Measurements from ENCODE around the gene BCL2A1. TPM values are rescaled to one million over a fixed set of nuclear protein-coding genes. Genes with fewer than 3 reads are reported as not detected.

The BCL2A1 gene
- total RNA-seq, 4 donors from 2014 or later, result 16.2 TPM; not detected in 3

DNA sequence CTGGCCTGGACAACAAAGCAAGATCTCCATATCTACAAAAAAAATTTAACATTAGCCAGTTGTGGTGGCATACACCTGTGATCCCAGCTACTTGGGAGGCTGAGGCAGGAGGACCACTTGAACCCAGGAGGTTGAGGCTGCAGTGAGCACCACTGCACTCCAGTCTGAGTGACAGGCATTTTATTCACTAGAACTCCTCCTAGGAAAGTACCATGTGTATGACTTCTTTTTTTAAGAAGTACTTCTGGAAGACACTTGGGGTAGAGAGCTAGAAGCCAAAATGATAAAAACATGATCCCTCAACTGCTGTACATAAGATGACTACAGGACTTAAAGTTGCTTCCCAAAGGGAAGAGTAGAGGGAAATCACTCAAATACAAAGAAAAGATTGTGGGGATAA lies 24.0 kb downstream of the BCL2A1 start:
- no peaks in the 10 kb centered on the region for H3K4me1 ChIP-seq
- H3K36me3 ChIP-seq, result no peaks in the 10 kb centered on the region
- intact Hi-C loops (cut with DNase I), result no loop called here
- DNase-seq (ENCODE audit: extremely low spot score), result no peak
- TF ChIP-seq POLR2A (IDR thresholded peaks at IDR 0.05; ENCODE audit: low read depth) (no peak), POLR2AphosphoS5 (IDR thresholded peaks at IDR 0.05) (no peak), EP300 (IDR thresholded peaks at IDR 0.05) (no peak)
- TF ChIP-seq, protein P1, sequence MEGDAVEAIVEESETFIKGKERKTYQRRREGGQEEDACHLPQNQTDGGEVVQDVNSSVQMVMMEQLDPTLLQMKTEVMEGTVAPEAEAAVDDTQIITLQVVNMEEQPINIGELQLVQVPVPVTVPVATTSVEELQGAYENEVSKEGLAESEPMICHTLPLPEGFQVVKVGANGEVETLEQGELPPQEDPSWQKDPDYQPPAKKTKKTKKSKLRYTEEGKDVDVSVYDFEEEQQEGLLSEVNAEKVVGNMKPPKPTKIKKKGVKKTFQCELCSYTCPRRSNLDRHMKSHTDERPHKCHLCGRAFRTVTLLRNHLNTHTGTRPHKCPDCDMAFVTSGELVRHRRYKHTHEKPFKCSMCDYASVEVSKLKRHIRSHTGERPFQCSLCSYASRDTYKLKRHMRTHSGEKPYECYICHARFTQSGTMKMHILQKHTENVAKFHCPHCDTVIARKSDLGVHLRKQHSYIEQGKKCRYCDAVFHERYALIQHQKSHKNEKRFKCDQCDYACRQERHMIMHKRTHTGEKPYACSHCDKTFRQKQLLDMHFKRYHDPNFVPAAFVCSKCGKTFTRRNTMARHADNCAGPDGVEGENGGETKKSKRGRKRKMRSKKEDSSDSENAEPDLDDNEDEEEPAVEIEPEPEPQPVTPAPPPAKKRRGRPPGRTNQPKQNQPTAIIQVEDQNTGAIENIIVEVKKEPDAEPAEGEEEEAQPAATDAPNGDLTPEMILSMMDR (IDR thresholded peaks at IDR 0.05), result no peak
- H3K9me3 ChIP-seq, result no peaks in the 10 kb centered on the region
- no peak overlapping the region for H3K4me3 ChIP-seq
- no peak overlapping the region for H3K27ac ChIP-seq (replicated peaks in 1 of 4)
- peaks cover 0 to 8% (median 0%) of the 10 kb centered on the region in 4 donors for H3K27me3 ChIP-seq

DNA sequence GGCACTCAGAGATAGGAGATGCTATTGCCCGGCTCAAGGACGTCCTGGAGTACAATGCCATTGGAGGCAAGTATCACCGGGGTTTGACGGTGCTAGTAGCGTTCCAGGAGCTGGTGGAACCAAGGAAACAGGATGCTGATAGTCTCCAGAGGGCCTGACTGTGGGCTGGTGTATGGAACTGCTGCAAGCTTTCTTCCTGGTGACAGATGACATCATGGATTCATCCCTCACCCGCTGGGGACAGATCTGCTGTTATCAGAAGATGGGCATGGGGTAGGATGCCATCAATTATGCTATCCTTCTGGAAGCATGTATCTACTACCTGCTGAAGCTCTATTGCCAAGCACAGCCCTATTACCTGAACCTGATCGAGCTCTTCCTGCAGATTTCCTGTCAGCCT lies 26.4 kb downstream of the BCL2A1 start:
- 81% methylated on average over 6 of the region's 7 CpGs for WGBS
- intact Hi-C loops (cut with DNase I), result no loop called here
- Histone ChIP-seq H3K27me3 (peaks cover 0 to 28% (median 0%) of the 10 kb centered on the region in 4 donors), H3K27ac (replicated peaks in 1 of 4) (no peak overlapping the region), H3K4me1 (no peaks in the 10 kb centered on the region), H3K4me3 (no peak overlapping the region), H3K9me3 (no peaks in the 10 kb centered on the region), H3K36me3 (no peaks in the 10 kb centered on the region)
- no peak for TF ChIP-seq POLR2A (IDR thresholded peaks at IDR 0.05; ENCODE audit: low read depth)
- no peak for DNase-seq (ENCODE audit: extremely low spot score)

DNA sequence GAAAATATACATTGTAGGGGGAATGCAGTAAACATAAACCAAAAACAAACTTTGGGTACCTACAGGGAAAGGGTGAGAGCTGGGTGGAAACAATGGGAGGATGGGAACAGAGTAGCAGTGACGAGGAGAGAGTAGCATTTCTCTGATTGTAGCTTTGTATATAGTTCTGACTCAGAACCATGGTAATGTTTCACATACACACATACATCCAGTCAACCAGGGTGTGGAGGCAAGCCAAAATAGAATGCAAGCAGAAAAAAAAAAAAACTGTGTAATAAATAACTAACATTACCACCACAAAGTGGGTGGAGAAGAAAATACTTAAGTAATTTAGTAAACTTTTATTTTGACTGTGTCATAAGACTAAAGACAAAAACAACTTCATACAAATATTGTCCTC lies 27.2 kb downstream of the BCL2A1 start:
- H3K27ac ChIP-seq (replicated peaks in 1 of 4), result no peak overlapping the region
- no peaks in the 10 kb centered on the region for H3K9me3 ChIP-seq
- DNase-seq (ENCODE audit: extremely low spot score), result no peak
- H3K4me3 ChIP-seq, result no peak overlapping the region
- H3K4me1 ChIP-seq, result no peaks in the 10 kb centered on the region
- WGBS, result 70% methylated on average over 1 of the region's 1 CpG
- H3K36me3 ChIP-seq, result no peaks in the 10 kb centered on the region
- no peak for TF ChIP-seq EP300 (IDR thresholded peaks at IDR 0.05)
- TF ChIP-seq POLR2AphosphoS5 (IDR thresholded peaks at IDR 0.05), result no peak
- no peak for TF ChIP-seq POLR2A (IDR thresholded peaks at IDR 0.05; ENCODE audit: low read depth)
- TF ChIP-seq, protein P1 (IDR thresholded peaks at IDR 0.05), result no peak
- peaks cover 0 to 28% (median 0%) of the 10 kb centered on the region in 4 donors for H3K27me3 ChIP-seq
- intact Hi-C loops (cut with DNase I), result no loop called here

DNA sequence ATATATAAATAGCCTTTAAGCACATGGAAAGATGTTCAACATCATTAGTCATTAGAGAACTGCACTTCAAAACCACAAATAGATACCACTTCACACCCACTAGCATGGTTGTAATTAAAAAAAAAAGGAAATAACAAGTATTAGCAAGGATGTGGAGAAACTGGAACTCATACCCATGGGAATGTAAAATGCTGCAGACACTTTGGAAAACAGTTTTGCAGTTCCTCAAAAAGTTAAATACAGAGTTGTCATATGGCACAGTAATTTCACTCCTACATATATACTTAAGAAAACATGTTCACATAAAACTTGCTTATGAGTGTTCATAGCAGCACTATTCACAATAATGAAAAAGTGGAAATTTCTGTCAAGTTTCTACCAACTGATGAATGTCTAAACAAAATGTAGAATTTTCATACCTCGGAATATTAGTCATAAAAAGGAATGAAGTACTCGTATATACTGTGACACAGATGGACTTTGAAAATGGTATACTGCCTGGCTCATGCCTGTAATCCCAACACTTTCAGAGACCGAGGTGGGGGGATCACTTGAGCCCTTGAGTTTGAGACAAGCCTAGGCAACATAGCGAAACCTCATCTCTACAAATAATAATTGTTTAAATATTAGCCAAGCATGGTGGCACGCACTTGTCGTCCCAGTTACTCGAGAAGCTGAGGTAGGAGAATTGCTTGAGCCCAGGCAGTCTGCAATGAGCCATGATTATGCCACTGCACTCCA lies 28.1 kb downstream of the BCL2A1 start:
- Histone ChIP-seq H3K4me3 (no peak overlapping the region), H3K4me1 (no peaks in the 10 kb centered on the region), H3K9me3 (no peaks in the 10 kb centered on the region), H3K27ac (replicated peaks in 1 of 4) (no peak overlapping the region), H3K27me3 (peaks cover 0 to 28% (median 0%) of the 10 kb centered on the region in 4 donors), H3K36me3 (no peaks in the 10 kb centered on the region)
- intact Hi-C loops (cut with DNase I), result no loop called here
- 80% methylated on average over 7 of the region's 7 CpGs for WGBS
- no peak for DNase-seq (ENCODE audit: extremely low spot score)
- TF ChIP-seq POLR2AphosphoS5 (IDR thresholded peaks at IDR 0.05) (no peak), EP300 (IDR thresholded peaks at IDR 0.05) (no peak), POLR2A (IDR thresholded peaks at IDR 0.05; ENCODE audit: low read depth) (no peak)
- TF ChIP-seq, protein P1 (IDR thresholded peaks at IDR 0.05), result no peak

- 88% methylated on average over 4 of the region's 4 CpGs for WGBS
Measured at GRCh38 chr15:79939399-79939798, 31.6 kb downstream of the BCL2A1 start.

More at GRCh38 chr15:79939399-79939798, 31.6 kb downstream of the BCL2A1 start:
- DNase-seq (ENCODE audit: extremely low spot score), result no peak
- intact Hi-C loops (cut with DNase I), result no loop called here
- TF ChIP-seq EP300 (IDR thresholded peaks at IDR 0.05) (no peak), POLR2AphosphoS5 (IDR thresholded peaks at IDR 0.05) (no peak), POLR2A (IDR thresholded peaks at IDR 0.05; ENCODE audit: low read depth) (no peak)
- TF ChIP-seq, protein P1 (IDR thresholded peaks at IDR 0.05), result no peak
- Histone ChIP-seq H3K4me3 (no peak overlapping the region), H3K4me1 (no peaks in the 10 kb centered on the region), H3K27ac (replicated peaks in 1 of 4) (no peak overlapping the region), H3K27me3 (peaks cover 0 to 45% (median 0%) of the 10 kb centered on the region in 4 donors), H3K9me3 (no peaks in the 10 kb centered on the region), H3K36me3 (no peaks in the 10 kb centered on the region)
